Endometrial microvascular endothelial cells (primary cell): ENCODE data around the gene LRRC74B. TPM values are rescaled to one million over a fixed set of nuclear protein-coding genes. Genes with fewer than 3 reads are reported as not detected.
"Not testable (repeated sequence)": the region's sequence is repeated elsewhere in the genome, so short reads cannot be mapped to it uniquely, and the experiment has no call there.

Experiments used
- in situ Hi-C: cut with HindIII; loops from 2 replicates; pipeline ENCODE4 v1.10.0; 2017; ENCODE audit warnings: low sequenced_read_pairs, low pct_unique_long_range_greater_than_20kb; ENCODE audit errors: inconsistent ontology term
- total RNA-seq: library from RNA; depleted of rRNA; stranded (reverse); fragments of >200 nt; gene quantifications from one replicate; pipeline ENCODE4 v1.2.3, GENCODE V29; 2015; ENCODE audit errors: inconsistent ontology term

Gene LRRC74B, protein sequence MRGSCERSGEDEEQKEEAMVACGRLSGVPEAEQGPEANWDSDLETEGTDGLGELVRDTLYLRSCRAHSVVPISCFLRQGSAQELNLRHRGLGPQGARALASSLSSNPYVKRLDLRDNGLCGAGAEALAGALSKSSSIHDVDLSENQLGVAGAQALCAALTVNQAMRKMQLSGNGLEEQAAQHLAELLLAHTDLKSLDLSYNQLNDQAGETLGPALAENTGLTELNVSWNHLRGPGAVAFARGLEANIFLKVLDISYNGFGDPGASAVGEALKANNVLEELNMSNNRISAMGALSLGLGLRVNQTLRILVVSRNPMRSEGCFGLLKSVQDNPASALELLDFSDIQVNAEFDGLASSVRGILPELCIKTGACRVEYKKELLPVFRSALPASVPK
- not detected for total RNA-seq

DNA sequence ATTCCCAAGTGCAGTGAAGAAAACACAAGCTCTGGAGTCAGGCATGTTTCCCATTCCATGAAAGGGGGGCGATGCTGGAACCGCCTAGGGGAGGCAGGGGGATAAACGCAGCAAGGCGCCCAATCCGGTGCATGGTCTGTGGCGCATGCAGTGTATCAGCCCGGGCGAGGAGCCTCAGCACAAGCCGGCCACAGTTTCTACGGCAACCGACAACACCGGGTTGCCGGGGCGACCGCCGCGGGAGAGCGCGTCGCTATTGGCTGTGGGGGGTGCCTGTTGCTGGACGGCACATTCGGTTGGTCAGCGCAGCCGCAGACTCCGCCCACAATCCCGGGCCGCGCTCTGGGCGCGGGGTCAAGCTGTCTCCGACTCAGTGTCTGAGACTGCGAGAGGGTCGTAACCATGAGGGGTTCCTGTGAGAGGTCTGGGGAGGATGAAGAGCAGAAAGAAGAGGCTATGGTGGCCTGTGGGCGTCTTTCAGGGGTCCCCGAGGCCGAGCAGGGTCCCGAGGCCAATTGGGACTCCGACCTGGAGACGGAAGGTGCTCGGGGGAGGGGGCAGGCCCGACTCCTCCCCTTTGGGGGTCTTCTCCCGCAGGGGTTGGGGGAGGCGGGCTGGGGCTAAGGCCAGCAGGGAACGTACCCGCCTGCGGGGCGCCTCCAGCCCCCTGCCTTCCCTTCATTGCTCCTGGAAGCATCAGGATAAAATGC is at the start of gene LRRC74B:
Gene LRRC74B (plus strand): TSS at position 362 of the 710 bp plus-strand sequence. CDS start 41 bp downstream, at position 403.
- in situ Hi-C loops = no loop called here

DNA sequence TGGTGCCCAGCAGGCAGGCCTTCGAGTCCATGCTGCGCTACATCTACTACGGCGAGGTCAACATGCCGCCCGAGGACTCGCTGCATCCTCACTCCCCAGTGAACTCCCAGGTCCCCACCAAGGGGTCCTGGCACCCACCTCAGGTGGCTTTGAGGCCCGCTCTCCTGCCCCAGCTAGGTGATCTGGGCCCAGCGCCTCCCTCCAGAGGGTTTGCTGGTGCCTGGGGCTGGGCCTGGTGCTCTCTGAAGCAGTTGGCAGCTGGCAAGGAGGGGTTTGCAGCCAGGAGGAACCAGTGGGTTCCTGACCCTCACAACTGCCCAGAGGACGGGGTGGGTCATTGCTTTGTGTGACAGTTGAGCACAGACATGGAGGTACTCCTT is 49.7 kb upstream of the LRRC74B start:
- in situ Hi-C loops = no loop called here

DNA sequence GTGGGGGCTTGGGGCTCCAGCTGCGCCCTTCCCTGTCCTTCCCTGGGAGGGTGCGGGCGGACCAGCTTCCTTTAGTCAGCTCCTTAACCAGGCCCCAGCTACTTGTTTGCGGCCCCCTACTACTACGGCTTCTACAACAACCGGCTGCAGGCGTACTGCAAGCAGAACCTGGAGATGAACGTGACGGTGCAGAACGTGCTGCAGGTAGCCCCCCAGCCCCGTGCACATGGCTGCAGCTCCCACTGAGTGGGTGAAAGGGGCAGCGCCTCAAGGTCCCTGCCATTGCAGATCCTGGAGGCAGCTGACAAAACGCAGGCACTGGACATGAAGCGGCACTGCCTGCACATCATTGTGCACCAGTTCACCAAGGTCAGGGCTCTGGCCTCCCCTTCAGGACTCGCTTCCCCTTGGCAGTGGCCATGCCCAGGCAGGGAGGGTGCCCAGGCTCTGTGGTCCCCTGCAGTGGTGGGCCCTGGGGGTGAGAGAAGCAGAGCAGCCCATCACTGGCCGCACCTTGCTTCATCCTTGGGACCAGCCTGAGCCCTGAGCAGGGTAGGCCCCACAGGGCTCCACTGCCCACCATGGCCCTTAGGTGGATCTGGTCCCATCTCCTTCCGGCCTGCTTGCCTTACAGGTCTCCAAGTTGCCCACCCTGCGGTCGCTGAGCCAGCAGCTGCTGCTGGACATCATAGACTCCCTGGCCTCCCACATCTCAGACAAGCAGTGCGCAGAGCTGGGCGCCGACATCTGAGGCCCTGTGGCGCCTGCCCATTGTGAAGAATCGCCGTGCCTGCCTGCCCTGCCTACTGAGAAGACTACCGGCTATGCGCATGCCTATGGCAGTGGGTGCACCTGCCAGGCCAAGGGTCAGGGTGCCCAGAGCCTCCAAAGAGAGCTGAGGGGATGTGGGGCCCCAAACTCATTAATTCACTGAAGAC is 48.9 kb upstream of the LRRC74B start:
- in situ Hi-C loops = no loop called here

DNA sequence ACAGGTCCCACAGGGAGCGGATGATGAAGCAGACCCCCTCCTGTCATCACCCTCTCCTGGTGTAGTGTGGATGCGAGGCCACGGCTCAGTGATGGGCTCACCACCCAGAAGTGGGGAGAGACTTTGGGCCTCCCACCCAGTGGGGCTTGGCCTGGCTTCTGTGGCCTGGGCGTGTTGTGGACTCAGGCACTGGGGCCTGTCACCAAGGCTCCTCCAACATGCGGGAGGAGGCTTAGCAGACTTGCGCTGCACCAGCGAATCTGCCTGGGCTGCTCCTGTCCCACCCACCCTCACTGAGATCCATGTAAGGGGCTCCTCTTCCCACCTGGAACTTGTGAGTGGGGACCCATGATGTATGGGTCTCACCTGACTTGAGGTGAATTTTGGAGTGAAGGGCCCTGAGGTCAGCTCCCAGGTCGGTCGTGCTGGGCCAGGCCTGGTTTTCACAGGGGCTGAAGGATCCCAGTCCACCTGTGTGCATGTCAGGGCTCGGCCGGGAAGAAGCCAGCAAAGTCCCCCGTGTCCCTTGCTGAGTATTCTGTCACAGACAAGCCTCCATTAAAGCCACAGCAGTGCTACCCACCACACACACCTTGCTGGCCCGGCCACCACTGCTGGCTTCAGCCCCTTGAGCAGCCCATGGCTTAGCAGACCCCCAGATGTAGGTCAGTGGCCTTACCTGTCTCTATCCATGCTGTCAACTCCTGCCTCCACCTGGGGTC is 48.0 kb upstream of the LRRC74B start:
- in situ Hi-C loops = no loop called here

DNA sequence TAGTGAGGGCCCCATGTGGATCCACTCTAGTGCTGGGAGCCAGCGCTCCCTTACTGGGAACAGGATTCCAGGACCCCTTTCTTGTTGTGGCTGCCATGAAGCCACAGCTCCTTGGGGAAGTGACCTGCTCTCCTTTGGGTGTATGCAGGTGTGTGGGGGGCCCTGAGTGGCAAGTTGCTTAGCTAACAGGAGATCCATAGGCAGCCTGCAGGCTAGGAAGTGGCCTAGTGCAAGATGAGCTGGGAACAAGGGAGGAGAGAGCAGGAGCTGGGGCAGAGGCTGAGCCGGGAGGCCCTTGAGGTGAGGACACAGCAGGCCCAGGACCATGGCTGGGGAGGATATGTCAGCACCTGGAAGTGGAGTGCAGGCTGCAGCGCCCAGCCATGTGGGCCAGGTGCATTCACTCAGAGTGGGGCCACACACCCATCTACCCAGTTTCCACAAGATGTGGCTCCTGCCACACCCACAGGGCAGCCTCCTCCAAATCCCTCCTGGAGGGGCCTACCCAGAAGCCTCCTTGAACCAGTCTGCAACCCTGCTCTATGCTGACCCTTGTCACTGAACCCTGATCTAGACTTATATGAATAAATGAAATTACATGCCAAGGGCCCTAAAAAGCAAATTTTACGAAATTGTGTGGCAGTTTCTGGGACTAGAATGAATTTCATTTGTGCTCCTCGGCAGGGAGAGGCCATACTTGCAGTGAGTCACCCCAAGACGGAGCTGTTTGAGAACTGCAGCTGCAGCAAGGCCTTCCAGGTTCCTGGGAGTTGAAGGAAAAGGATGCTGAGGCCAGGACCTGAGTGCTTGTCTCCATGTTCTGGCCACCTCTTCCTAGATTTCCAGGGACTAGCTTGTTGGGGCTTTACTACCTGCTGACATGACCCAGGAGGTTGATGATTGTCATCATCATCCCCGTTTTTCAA is 47.1 kb upstream of the LRRC74B start:
- in situ Hi-C loops = no loop called here

DNA sequence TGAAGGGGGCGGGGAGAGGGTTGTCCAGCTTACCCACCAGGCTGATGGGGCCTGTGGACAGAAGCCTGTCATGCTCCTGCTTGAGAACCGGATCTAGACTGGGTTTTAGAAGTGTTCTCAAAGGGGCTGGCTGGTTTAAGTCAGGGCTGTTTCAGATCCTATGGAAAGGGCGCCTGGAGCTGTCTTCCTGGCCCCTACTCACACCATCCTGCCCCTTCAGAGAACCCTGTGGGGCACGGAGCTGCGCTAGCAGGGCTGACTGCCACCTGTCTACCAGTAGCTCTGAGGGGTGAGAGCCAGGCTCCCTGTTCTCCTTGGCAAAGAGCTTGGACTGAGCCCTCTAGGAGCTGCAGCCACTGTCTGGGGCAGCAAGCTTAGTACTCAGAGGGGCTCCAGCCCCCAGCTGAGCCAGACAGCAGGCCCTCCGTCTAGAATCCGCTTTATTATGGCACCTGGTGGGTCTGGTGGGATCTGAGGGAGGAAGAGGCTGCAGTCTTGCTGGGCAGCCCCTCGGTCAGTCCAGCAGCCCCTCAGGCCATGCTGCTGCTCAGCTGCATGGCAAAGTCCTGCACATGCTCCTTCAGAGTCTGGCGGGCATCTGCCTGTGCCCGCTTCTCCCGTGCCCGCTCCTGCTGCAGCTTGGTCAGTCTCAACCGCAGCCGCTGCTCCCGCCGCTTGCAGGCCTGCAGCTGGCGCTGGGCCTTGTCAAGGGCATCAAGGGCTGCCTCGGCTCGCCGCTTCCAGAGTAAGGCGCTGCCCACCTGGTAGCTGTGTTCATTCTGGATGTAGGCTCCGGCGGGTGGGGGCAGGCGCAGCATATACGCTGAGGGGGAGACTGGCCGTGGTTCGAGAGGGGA is 46.2 kb upstream of the LRRC74B start:
- in situ Hi-C loops = no loop called here

DNA sequence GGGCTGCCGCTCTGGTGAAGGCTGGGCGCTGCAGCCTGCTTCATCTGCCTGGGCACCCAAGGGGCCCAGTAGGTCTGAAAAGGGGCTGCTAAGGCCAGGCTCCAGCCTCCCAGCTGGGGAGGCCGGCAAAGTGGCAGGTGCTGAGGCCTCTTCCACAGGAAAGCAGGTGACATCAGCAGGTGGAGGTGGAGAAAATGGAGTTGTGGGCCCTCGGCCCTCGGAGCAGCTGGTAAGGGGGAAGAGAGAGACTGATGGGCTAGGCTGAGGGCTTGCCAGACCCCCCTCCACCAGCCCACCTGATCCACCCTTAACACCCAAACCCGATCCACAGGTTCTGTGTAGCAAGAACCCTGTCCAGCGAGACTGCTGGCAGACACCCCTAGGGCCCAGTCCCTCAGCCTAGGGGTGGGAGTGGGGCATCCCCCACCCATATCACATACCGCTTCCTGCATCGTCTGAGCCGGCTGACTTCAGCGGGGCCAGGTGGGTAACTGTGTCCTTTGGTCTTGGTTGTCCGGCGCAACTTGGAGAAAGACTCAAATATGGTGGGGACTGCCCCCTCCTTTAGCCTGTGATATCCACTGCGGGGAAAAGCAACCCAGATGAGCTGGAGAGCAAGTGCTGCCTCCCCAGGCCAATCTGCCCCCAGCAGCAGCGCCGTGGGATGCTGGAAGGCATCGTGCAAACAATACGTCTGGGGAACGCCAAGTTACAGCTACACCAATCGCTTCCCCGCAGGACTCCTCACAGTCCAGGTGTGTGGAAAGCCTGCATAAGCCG is 45.3 kb upstream of the LRRC74B start:
- in situ Hi-C loops = no loop called here

DNA sequence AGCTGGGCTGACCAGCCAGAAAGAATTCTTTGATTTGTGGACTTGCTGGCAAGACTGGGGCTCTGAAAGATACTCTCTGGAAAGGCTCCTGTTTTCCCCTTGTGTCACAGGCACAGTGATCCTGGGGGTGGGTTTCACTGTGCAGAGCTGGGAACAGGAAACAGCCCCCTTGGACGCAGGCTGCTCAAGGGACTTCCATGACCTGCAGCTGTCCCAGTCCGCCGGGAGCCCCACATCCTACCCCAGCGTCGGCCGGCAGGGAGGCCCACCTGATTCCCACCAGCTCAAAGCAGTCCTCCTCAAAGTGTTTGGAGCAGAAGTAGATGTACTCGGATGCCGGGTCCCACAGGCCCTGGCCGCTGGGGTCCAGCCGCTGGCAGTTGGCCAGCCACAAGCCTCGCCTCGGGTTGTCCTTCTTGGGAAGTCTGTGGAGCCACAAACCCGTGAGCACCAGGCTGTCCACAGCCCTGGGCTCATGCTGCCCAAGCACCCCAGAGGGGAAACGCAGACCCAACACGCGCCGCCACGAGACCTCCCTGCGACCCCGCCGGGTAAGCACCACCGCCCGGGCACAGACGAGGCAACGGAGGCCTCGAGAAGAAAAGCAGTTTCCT is 44.7 kb upstream of the LRRC74B start:
- in situ Hi-C loops = no loop called here

DNA sequence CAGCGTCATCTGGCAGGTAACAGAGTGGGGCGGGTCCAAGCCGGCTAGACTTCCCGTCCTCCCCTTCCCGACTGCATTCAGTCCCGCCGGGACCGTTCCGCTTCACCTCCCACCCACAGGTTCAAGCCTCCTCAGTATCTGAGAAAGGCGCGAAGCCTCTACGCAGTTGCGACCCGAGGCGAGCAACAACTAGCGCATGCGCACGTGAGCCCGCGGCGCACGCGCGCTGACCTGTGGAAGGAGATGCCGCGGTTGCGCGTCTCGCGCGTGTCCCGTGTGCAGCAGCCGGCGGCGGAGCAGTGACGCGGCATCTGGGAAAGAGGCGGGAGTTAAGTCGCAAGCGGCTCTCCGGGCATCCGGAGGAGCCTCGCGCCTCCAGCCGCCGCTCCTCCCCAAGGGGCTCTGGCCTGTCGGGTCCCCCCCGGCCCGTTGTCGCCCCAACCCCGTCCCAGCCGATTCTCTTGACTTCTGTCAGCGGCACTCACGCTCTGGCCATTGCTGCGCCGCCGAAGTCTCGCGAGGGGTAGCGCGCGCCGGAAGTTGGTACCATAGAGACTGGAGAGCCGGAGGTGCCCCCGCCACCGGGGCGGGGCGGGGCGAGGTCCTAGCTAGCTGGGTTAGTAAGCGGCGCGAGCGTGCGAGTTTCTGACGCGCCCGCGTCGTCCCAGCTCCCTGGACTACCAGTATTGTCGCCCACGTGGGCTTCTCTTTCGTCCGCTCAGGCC is 44.0 kb upstream of the LRRC74B start, which contains the start of gene THAP7:
Gene THAP7 (minus strand): TSS at position 518 of the 725 bp plus-strand sequence. CDS start 207 bp downstream, at position 311.
- in situ Hi-C loops = no loop called here

DNA sequence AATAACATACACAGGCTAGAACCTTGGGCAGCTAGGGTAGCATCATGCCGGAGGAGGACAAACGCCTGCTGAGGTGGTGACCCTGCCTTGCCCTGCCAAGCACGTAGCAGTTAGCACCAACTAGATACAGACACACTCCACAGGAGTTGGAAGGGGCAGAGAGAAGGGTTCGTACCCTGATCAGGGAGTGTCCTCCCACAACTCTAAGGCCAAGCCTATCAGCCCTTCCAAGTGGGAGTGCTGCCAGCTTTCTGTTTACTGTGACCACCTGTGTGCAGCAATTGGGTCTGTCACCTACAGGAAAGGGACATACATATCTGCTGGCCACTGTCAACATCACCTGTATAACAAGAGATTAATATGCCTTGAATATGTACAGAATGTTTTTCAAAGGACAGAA is 42.0 kb upstream of the LRRC74B start:
- in situ Hi-C loops = no loop called here

DNA sequence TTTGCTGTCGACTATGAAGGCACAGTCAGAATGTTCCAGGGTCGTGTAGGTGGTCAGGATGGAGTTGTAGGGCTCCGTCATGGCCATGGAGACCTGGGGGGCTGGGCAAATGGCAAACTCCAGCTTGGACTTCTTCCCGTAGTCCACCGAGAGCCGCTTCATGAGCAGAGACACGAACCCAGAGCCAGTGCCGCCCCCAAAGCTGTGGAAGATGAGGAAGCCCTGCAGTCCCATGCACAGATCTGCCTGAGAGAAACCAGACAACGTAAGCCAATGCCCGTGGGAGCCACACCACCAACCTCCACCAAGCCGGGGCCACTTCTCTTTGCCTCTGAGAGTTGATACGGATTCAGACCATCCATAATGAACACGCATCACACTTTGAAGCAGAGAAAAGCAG is 36.5 kb upstream of the LRRC74B start:
- in situ Hi-C loops = not testable (repeated sequence)

DNA sequence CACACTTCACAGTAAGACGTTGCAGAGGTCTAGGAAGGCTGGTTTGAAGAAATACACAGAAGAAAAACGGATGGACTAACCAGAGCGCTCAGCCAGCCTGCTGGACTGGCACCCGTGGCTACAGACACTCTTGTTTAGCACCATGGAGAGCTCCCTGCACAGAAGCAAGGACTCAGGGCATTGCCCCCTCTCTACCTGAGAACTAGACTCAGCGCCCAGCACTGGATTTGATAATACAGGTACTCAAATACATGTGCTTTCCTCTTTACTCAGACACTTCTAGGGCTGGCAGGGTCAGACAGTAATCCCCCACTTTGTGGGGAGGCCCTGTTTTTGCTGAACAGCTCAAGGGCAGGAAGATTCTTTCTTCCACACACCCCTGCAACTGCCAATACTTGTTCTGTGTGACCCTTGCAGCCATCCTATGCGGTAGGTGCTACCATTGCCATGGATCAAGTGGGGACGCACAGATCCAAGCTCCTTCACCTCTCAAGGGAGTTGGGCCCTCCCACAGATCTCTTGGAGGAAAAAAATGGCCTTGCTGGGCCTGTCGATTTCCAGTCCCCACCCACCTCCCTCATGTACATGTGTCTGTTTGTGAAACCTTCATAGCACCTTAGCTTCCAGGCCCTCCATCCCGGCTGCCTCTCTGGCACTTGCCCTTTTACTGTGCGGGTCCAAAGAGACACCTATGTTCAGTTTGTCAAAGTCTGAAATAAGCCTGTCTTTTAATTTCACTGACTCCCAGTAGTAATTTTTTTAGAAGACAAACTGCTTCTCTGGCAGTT is 35.9 kb upstream of the LRRC74B start:
- in situ Hi-C loops = no loop called here

DNA sequence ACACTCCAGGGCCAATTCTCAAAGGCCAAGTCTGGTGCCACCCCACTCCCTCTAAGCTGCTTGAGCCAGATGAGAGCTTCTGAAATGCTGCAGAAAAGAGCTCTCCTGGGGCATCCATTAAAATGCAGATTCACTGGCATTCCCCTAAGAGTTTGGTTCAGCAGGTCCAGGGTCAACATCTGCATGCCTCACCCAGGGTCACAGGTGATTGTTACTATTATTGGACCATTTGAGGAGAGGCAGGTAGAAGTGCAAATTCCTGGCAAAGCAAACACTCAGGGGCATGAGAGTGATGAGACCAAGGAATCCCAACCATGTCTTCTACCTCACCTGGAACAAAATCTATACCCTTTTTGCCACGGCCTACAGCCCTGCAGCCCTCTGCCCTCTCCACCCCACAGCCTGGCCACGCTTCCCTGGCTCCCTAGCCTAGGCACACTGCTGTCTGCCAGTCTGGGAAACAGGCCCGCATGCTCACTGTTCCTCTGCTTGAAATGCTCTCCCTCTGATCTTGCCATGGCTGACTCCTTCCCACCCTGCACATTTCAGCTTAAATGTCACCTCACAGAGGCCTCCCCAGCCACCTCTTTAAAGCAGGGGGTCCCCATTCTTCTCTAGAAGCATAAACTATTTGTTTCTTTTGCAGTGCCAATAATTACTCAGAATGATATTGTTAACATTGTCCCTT is 35.2 kb upstream of the LRRC74B start:
- in situ Hi-C loops = no loop called here
